HepG2 (cell line): ENCODE data around the gene KCNF1. TPM values are rescaled to one million over a fixed set of nuclear protein-coding genes. Genes with fewer than 3 reads are reported as not detected.

Experiments
- ATAC-seq: fragments of 200-7000 bp; cut with Tn5 transposase; 3 replicates; pipeline ENCODE4 v1.9.1; 2020; ENCODE audit warnings: mild to moderate bottlenecking, moderate library complexity
- BruUV-seq: library from RNA; stranded (reverse); fragments of 400-500 nt; replicated peaks from 2 replicates; lab custom pipeline; 2021; lab: Mats Ljungman, UMichigan
- CTCF ChIA-PET: fragments of 300-600 bp; formaldehyde crosslinking; extraction: SDS; loops from one replicate; lab custom pipeline; 2021; ENCODE audit warnings: low total read pairs, inconsistent platforms, low intra/inter-chr PET ratio; lab: Yijun Ruan, JAX
- POLR2A ChIA-PET: fragments of 350-600 bp; sonication (Branson Sonifier 250); formaldehyde crosslinking; loops from one replicate; lab custom pipeline; 2020; ENCODE audit warnings: antibody characterized with exemption, inconsistent platforms; lab: Yijun Ruan, JAX
- DNase-seq: peaks from one replicate; pipeline ENCODE4 v3.0.0-alpha.2; 2015; ENCODE audit warnings: low spot score
- FAIRE-seq: peaks from 3 replicates; lab custom pipeline; 2011; peaks lifted over from hg19 to GRCh38; lab: Jason Lieb, UNC
- H2AFZ ChIP-seq: one replicate; pipeline ENCODE4 v1.6.1; 2011; ENCODE audit warnings: low read length, inconsistent platforms
- H3K27ac ChIP-seq: fragments of 300-600 bp; 3 replicates; pipeline ENCODE4 v1.8.0; 2011; ENCODE audit warnings: mixed run types, mild to moderate bottlenecking, mixed read lengths, low read length, inconsistent platforms; ENCODE audit not compliant: insufficient read depth; ENCODE audit errors: extremely low read length
- H3K27me3 ChIP-seq, 2 experiments: fragments of 200-600 bp in 1 of 2; 2 replicates in 1 of 2; 3 replicates in 1 of 2; pipeline versions ENCODE4 v1.6.0 to v1.8.0; 2011; ENCODE audit warnings: low read length in 2 of 2, mild to moderate bottlenecking in 2 of 2, moderate library complexity in 2 of 2, inconsistent platforms in 1 of 2; ENCODE audit not compliant: insufficient read depth in 2 of 2, control insufficient read depth in 1 of 2
- H3K36me3 ChIP-seq, 2 experiments: fragments of 200-600 bp in 1 of 2; replicated peaks in 1 of 2; 2 replicates in 1 of 2; 3 replicates in 1 of 2; pipeline versions ENCODE4 v1.5.1 to v1.8.0; 2011; ENCODE audit warnings: low read length in 2 of 2, inconsistent platforms in 1 of 2; ENCODE audit not compliant: insufficient read depth in 2 of 2, control insufficient read depth in 1 of 2
- H3K4me1 ChIP-seq: 2 replicates; pipeline ENCODE4 v1.5.1; 2012; ENCODE audit warnings: low read length, inconsistent platforms; ENCODE audit not compliant: insufficient read depth
- H3K4me2 ChIP-seq: 2 replicates; pipeline ENCODE4 v1.6.0; 2011; ENCODE audit warnings: low read depth, low read length, inconsistent platforms
- H3K4me3 ChIP-seq, 3 experiments: fragments of 200-600 bp in 1 of 3; sonication (generic), shearing (Covaris generic) in 1 of 3; replicated peaks in 1 of 3; 2 replicates each; pipeline ENCODE4 v1.5.1; 2011 to 2016; ENCODE audit warnings: low read length in 3 of 3, inconsistent platforms in 2 of 3, low read depth in 2 of 3, mild to moderate bottlenecking in 2 of 3, control low read depth in 1 of 3, mixed read lengths in 1 of 3; ENCODE audit not compliant: insufficient read depth in 1 of 3
- H3K79me2 ChIP-seq: one replicate; pipeline ENCODE4 v1.6.1; 2011; ENCODE audit warnings: low read length, inconsistent platforms; ENCODE audit not compliant: insufficient read depth
- H3K9ac ChIP-seq: 2 replicates; pipeline ENCODE4 v1.6.0; 2011; ENCODE audit warnings: mild to moderate bottlenecking, low read depth, low read length, inconsistent platforms; ENCODE audit not compliant: insufficient read depth
- H3K9me3 ChIP-seq: 2 replicates; pipeline ENCODE4 v1.5.1; 2012; ENCODE audit warnings: mild to moderate bottlenecking, low read length
- H4K20me1 ChIP-seq: 2 replicates; pipeline ENCODE4 v1.6.0; 2011; ENCODE audit warnings: inconsistent platforms, mild to moderate bottlenecking, low read length, moderate library complexity; ENCODE audit not compliant: insufficient read depth
- BHLHE40 ChIP-seq: IDR thresholded peaks from 2 replicates; pipeline ENCODE4 v1.6.1; 2011; ENCODE audit warnings: low read length, improper control_type of control experiment
- CENPX ChIP-seq: sonication (generic); formaldehyde crosslinking; IDR thresholded peaks from 2 replicates; pipeline ENCODE4 v1.9.0; 2021; ENCODE audit warnings: mild to moderate bottlenecking, missing genetic modification reagents, moderate library complexity
- FOXM1 ChIP-seq: sonication (generic); formaldehyde crosslinking; IDR thresholded peaks from 2 replicates; pipeline ENCODE4 v1.5.0; 2020; ENCODE audit warnings: missing genetic modification reagents
- KLF13 ChIP-seq: sonication (generic); formaldehyde crosslinking; IDR thresholded peaks from 2 replicates; pipeline ENCODE4 v1.4.0; 2020; ENCODE audit warnings: mild to moderate bottlenecking, missing genetic modification reagents
- MNT ChIP-seq: fragments of 450-650 bp; IDR thresholded peaks from 2 replicates; pipeline ENCODE4 v1.6.1; 2016
- SNRNP70 ChIP-seq: fragments of 200-400 bp; formaldehyde crosslinking; IDR thresholded peaks from 2 replicates; pipeline ENCODE4 v1.6.1; 2017; ENCODE audit warnings: mild to moderate bottlenecking, low read depth, low read length, moderate library complexity
- TFE3 ChIP-seq: IDR thresholded peaks from 2 replicates; pipeline ENCODE4 v1.6.1; 2016
- ZFP91 ChIP-seq: sonication (generic); formaldehyde crosslinking; IDR thresholded peaks from 2 replicates; pipeline ENCODE4 v1.9.0; 2022; ENCODE audit warnings: missing genetic modification reagents, mild to moderate bottlenecking, borderline replicate concordance
- ZNF329 ChIP-seq: sonication (generic); formaldehyde crosslinking; IDR thresholded peaks from 2 replicates; pipeline ENCODE4 v1.9.0; 2021; ENCODE audit warnings: low read depth, mild to moderate bottlenecking, missing genetic modification reagents
- ZNF577 ChIP-seq: sonication (generic); formaldehyde crosslinking; IDR thresholded peaks from 2 replicates; pipeline ENCODE4 v1.4.0; 2020; ENCODE audit warnings: mild to moderate bottlenecking, low read depth, missing genetic modification reagents, borderline replicate concordance
- WGBS: methylation state at CpG from one replicate; pipeline ENCODE4 v1.1.6; 2017; ENCODE audit warnings: low lambda C conversion rate; 5-methylcytosine and 5-hydroxymethylcytosine counted together
- in situ Hi-C: cut with HindIII; loops from 2 replicates; pipeline ENCODE4 v1.10.0; 2017; ENCODE audit warnings: low pct_unique_long_range_greater_than_20kb; ENCODE audit not compliant: extremely low pct_ligation_motif_present
- intact Hi-C: fragments of 100-400 bp; cut with micrococcal nuclease; formaldehyde crosslinking; loops from one replicate; pipeline ENCODE4 v1.10.0; 2022; ENCODE audit not compliant: unreplicated experiment
- polyA plus RNA-seq, 8 experiments: library from polyadenylated mRNA; depleted of rRNA in 3 of 8; stranded (reverse) in 7 of 8; unstranded in 1 of 8; fragments of >200 nt; fragmentation: Illumina TruSeq in 4 of 8; extraction: Trizol in 4 of 8; gene quantifications; 2 replicates each; pipeline versions ENCODE4 v1.2.1 to v1.2.3, GENCODE V29; 2011 to 2016; ENCODE audit warnings: low read depth in 4 of 8, missing spikeins in 1 of 8, mixed read lengths in 1 of 8; ENCODE audit not compliant: insufficient read depth in 1 of 8
- total RNA-seq, 5 experiments: library from RNA; depleted of rRNA; stranded (reverse); fragments of >200 nt; fragmentation: Illumina TruSeq; extraction: Trizol; gene quantifications; 2 replicates each; pipeline ENCODE4 v1.2.3, GENCODE V29; 2016; ENCODE audit warnings: low read depth in 1 of 5

The KCNF1 gene
- total and polyA plus RNA-seq, 2 of the 13 experiments (the other 11 are each of a cell fraction or from before 2014, with no cell fraction given) = 0.09 to 0.12 TPM

- TF ChIP-seq FOXM1 (no peak), ZNF329 (CRISPR knock-in tag) (peak; percentile 95), MNT (0 out of 2 replicates have a peak, but pooled peaks have one; percentile 21)
- TF ChIP-seq, all 625 proteins: peak for 2
- no TSS peak for BruUV-seq
- Histone ChIP-seq H3K27me3 (peaks cover 21 to 83% of the 10 kb centered on the region in 2 experiments), H3K9me3 (no peaks in the 10 kb centered on the region), H4K20me1 (no peaks in the 10 kb centered on the region; the same call in 1 of the 2 replicates), H3K4me2 (no peak overlapping the region), H3K4me3 (no peak overlapping the region), H2AFZ (no peak overlapping the region), H3K79me2 (no peaks in the 10 kb centered on the region), H3K36me3 (no peaks in the 10 kb centered on the region), H3K4me1 (no peaks in the 10 kb centered on the region), H3K9ac (no peak overlapping the region), H3K27ac (no peak overlapping the region)
- ChIA-PET CTCF (no interaction called here), POLR2A (no interaction called here)
- ATAC-seq (peak; percentile 14; the same call in 1 of the 3 replicates), FAIRE-seq (no peak), DNase-seq (no peak)
- intact Hi-C loops = no loop called here
- WGBS = 9% methylated on average over 6 of the region's 7 CpGs
- in situ Hi-C loops = no loop called here
These were observed 11.3 kb downstream of the KCNF1 start for GRCh38 chr2:10923008-10923375.

- no peaks in the 10 kb centered on the region for H3K9me3 ChIP-seq
- BruUV-seq = no TSS peak
- H3K27me3 ChIP-seq = peaks cover 21 to 76% of the 10 kb centered on the region in 2 experiments
- no peak overlapping the region for H3K4me3 ChIP-seq
- H3K36me3 ChIP-seq = no peaks in the 10 kb centered on the region
- FAIRE-seq (no peak), DNase-seq (no peak), ATAC-seq (no peak)
- intact Hi-C loops (no loop called here), in situ Hi-C loops (no loop called here)
- no peaks in the 10 kb centered on the region for H3K79me2 ChIP-seq
- no peak for TF ChIP-seq KLF13
- no peak for TF ChIP-seq CENPX (CRISPR knock-in tag)
- no peak for TF ChIP-seq SNRNP70
- no peak for TF ChIP-seq TFE3 (CRISPR knock-in tag)
- TF ChIP-seq BHLHE40 = no peak
- no peak for TF ChIP-seq ZFP91 (CRISPR knock-in tag)
- TF ChIP-seq ZNF577 (CRISPR knock-in tag) = no peak
- H2AFZ ChIP-seq = no peak overlapping the region
- CTCF ChIA-PET = no interaction called here
- H3K4me1 ChIP-seq = no peaks in the 10 kb centered on the region
- H3K9ac ChIP-seq = no peak overlapping the region
- H3K4me2 ChIP-seq = no peak overlapping the region
- no peak overlapping the region for H3K27ac ChIP-seq
- 45% methylated on average over 6 of the region's 6 CpGs for whole genome bisulfite sequencing
- POLR2A ChIA-PET = no interaction called here
- H4K20me1 ChIP-seq = no peaks in the 10 kb centered on the region; the same call in 1 of the 2 replicates
These were observed 12.2 kb downstream of the KCNF1 start for GRCh38 chr2:10923965-10924364.
